GM12892 (cell line): ENCODE data around the gene COL23A1.

ENCODE experiments used
- DNase-seq: peaks from one replicate; pipeline ENCODE4 v3.0.0; 2011; ENCODE audit not compliant: insufficient read length
- FAIRE-seq: peaks from 2 replicates; lab custom pipeline; 2011; peaks lifted over from hg19 to GRCh38; lab: Jason Lieb, UNC
- POLR2A ChIP-seq: IDR thresholded peaks from 2 replicates; pipeline ENCODE4 v1.6.1; 2011; ENCODE audit warnings: low read depth, low read length, control low read depth
- POLR2AphosphoS5 ChIP-seq: IDR thresholded peaks from 2 replicates; pipeline ENCODE4 v1.6.1; 2011; ENCODE audit warnings: low read depth, low read length, control low read depth
- TAF1 ChIP-seq: IDR thresholded peaks from 2 replicates; pipeline ENCODE4 v1.6.1; 2011; ENCODE audit warnings: low read depth, mild to moderate bottlenecking, control low read depth, low read length, borderline replicate concordance

Gene COL23A1

DNA sequence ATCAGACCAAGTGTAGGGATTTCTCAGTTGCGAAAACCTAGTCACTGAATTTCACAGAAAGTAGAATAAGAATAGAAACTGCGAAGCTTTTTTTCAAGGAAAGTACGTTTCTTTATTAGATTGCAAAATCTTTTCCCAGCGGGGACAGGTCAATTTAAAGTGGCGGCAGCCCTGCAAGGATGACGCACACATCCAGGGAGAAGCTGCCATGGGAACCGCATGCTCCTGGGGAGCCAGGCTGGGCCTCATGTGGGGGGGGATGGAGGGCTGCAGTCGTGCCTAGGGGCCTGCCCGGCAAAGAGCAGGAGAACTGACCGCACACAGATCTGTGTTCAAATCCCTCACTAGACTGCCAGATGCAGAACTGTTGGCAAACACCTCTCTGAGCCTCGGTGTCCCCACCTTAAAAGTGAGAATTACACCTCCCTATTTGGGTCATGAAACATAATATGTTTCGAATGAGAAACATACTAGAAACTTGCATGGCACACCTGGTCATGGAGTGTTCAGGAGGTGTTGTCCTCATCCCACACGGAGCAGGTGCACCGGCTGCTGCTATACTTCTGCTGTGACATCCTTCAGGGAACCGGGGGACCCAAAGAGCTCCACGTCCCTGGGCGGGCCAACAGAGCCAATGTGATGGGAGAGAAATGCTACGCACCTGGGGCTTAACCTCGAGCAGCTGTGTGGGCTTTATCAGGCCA lies 229.8 kb downstream of the COL23A1 start:
- DNase-seq (no peak), FAIRE-seq (no peak)
- TF ChIP-seq POLR2AphosphoS5: no peak

DNA sequence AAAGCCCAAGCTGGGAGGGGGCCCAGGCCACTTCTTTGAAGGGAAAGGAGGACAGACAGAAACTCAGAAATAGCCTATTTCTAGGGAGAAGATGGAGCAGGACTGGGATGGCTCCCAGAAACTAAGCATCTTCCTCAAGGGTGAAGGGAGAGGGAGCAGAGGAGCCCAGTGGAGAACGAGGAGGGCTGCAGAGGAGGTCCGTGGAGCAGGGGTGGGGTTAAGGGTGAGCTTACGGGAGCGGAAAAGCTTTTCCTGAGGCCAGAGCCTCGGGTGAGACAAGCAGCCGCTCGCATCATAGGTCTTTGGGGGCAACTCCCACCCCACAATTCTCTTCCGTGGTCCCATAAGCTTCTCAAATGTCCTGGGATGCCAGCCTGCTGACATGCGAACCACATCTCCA lies 230.5 kb downstream of the COL23A1 start:
- FAIRE-seq (no peak), DNase-seq (no peak)
- no peak for TF ChIP-seq TAF1
- no peak for TF ChIP-seq POLR2A
- no peak for TF ChIP-seq POLR2AphosphoS5

DNA sequence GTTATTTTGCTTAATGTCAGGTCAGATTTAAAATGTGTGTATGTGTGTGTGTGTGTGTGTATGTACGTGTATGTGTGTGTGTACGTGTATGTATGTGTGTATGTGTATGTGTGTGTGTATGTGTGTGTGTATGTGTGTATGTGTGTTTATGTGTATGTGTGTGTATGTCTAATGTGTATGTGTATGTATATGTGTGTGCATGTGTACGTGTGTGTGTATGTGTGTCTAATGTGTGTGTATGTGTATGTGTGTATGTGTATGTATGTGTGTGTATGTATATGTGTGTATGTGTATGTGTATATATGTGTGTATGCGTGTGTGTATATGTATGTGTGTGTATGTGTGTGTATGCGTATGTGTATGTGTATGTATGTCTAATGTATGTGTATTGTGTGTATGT lies 232.5 kb downstream of the COL23A1 start:
- TF ChIP-seq POLR2A: no peak
- FAIRE-seq: peak; percentile 56
- no peak for DNase-seq

DNA sequence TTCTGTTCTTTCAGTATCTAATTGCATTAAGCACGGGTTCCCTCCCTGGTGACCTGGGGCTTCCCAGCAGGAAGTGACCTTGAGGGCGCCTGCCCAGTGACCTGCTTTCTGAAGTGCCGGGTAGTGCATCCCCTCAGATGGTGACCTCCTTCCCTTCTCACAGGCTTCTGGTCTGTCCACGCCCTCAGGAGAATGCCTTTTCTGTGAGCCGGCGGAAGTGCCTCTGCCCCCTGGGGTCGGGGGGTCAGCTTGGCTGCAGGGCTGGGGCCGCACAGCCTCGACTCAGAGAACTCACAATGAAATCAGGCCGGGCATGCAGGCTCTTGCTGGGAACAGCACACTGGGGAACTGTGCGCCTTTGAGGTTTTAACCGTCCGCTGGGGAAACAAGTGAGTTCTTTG lies 233.1 kb downstream of the COL23A1 start:
- TF ChIP-seq POLR2AphosphoS5 (no peak), POLR2A (no peak), TAF1 (no peak)
- DNase-seq: no peak
- no peak for FAIRE-seq

GRCh38 chr5:178356431-178356872 lies 233.7 kb downstream of the COL23A1 start:
- DNase-seq (no peak), FAIRE-seq (no peak)
- TF ChIP-seq POLR2AphosphoS5: no peak
- TF ChIP-seq POLR2A: no peak
- TF ChIP-seq TAF1: no peak

DNA sequence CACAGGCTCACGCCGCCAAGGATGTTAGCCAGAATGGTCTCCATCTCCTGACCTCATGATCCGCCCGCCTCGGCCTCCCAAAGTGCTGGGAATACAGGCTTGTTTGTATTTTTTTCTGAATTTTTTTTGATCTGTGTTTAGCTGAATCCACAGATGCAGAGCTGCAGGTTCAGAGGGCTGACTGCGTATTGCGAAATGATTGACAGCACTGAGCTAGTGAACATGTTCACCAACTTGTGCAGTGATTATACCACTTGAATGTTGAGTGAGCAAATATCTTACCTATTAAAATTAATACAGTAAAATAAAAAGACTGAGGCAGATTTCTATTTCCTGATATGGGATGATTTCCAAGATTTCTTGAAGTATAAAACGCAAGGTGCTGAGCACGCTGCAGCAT lies 234.5 kb downstream of the COL23A1 start:
- FAIRE-seq (no peak), DNase-seq (no peak)
- TF ChIP-seq TAF1 (no peak), POLR2A (no peak), POLR2AphosphoS5 (no peak)

DNA sequence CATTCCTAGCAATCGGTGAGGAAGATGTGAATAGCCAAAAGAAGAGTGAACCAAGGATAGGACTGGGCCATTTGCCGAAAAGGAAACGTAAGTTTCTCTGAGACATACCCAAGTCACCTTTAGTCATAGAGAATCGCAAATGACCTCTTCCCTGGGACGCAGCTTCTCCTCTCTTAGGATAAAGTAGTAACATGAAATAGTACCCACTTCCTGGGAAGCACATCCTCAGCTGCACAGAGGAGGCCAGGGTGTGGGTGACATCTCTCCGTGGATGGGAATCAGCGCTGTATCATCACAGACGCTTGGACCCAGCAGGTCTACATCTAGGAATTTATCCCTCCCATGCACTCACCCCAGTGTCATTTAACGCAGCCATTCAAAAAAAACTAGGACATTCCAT lies 236.7 kb downstream of the COL23A1 start:
- no peak for DNase-seq
- no peak for TF ChIP-seq POLR2AphosphoS5
- TF ChIP-seq TAF1: no peak
- TF ChIP-seq POLR2A: no peak
- no peak for FAIRE-seq

GRCh38 chr5:178352035-178352349 lies 238.2 kb downstream of the COL23A1 start:
- DNase-seq (no peak), FAIRE-seq (no peak)
- TF ChIP-seq TAF1: no peak
- no peak for TF ChIP-seq POLR2A
- no peak for TF ChIP-seq POLR2AphosphoS5

DNA sequence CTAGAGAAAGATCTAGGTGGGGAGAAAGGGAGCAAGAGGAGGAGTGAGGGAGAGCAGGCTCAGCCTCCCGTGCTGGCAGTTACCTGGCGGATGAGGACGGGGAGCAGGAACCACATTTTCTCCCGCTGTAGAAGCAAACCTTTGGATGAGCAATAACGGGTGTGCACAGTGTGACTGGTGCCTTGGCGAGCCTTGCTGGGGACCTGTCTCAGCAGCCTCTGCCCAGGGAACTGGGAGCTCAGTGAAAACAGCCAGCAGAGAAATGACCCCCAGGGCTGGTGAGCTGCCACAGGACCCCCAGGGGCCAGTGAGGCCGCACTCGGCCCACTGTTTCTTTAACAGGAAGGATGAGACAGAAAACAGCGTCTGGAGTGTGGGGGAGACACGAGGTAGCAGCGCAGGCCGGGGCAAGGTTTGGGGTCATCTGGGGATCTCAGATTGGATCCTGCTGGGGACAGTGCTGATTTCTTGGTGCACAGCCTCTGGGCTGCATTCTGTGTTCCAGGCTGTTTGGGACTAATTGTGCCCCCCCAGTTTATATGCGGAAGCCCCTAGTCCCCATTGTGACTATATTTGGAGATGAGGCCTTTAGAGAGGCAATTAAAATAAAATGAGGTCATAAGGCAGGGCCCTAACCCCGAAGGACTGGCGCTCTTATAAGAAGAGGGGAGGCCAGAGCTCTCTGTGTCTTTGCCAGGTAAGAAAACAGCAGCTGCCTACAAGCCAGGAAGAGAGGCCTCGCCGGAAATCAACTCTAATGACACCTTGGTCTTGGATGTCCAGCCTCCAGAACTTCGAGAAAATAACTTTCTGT lies 238.8 kb downstream of the COL23A1 start:
- no peak for DNase-seq

GRCh38 chr5:178350361-178351220 lies 239.6 kb downstream of the COL23A1 start:
- no peak for DNase-seq
- no peak for TF ChIP-seq POLR2AphosphoS5
- TF ChIP-seq POLR2A: no peak
- TF ChIP-seq TAF1: no peak
- FAIRE-seq: no peak

More for the DNA sequence above, 238.8 kb downstream of the COL23A1 start:
- no peak for FAIRE-seq
- no peak for TF ChIP-seq POLR2A

GRCh38 chr5:178349625-178350353 lies 240.4 kb downstream of the COL23A1 start:
- TF ChIP-seq POLR2A (no peak), POLR2AphosphoS5 (no peak), TAF1 (no peak)
- no peak for DNase-seq
- FAIRE-seq: no peak
